ENCODE data around the gene PRKCE.

Gene PRKCE

DNA sequence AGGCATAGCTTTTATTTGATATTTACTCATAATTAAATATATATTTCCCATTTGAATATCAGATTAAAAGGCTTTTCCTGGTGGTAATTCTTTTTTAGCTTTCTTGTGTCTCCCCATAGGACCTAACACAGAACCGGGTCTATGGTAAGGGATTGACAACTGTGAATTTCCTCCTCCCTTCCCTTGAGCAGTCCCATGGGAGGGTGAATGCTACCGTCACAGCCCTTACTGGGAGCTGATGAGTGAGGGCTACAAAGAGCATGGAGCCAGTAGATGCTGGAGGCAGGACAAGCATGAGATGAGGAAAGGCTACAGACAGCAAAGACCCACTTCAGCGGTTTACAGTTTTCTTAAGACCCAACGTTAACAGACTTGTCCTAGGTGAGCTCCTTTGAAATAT, 475.1 kb downstream of the PRKCE start:
- H3K4me3 ChIP-seq (ENCODE audit: low read depth, low read length) = no peak overlapping the region
- TF ChIP-seq, protein P1, sequence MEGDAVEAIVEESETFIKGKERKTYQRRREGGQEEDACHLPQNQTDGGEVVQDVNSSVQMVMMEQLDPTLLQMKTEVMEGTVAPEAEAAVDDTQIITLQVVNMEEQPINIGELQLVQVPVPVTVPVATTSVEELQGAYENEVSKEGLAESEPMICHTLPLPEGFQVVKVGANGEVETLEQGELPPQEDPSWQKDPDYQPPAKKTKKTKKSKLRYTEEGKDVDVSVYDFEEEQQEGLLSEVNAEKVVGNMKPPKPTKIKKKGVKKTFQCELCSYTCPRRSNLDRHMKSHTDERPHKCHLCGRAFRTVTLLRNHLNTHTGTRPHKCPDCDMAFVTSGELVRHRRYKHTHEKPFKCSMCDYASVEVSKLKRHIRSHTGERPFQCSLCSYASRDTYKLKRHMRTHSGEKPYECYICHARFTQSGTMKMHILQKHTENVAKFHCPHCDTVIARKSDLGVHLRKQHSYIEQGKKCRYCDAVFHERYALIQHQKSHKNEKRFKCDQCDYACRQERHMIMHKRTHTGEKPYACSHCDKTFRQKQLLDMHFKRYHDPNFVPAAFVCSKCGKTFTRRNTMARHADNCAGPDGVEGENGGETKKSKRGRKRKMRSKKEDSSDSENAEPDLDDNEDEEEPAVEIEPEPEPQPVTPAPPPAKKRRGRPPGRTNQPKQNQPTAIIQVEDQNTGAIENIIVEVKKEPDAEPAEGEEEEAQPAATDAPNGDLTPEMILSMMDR (IDR thresholded peaks at IDR 0.05; ENCODE audit: low read depth, low read length, missing control alignments) = no peak
- DNase-seq (ENCODE audit: low read depth) = no peak

DNA sequence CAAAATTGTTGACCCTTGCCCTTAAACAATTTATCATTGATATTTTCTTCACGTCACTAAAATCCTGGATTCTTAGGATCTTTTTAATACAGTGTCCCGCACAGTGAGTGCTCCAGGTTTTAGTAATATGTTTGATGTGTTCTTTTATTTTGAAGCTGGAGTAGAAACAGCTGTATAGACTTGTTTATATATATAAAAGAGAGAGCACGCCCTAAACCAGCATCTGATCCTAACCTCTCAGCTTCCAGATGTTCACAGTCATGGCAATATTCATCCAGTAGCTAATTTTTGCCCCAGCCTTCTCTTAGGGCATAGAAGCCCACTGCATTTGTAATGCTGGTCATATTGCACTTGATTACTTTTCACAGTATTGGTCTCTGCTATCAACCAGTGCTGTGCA, 475.7 kb downstream of the PRKCE start:
- TF ChIP-seq, protein P1 (IDR thresholded peaks at IDR 0.05; ENCODE audit: low read depth, low read length, missing control alignments) = no peak
- no peak overlapping the region for H3K4me3 ChIP-seq (ENCODE audit: low read depth, low read length)
- DNase-seq (ENCODE audit: low read depth) = no peak

DNA sequence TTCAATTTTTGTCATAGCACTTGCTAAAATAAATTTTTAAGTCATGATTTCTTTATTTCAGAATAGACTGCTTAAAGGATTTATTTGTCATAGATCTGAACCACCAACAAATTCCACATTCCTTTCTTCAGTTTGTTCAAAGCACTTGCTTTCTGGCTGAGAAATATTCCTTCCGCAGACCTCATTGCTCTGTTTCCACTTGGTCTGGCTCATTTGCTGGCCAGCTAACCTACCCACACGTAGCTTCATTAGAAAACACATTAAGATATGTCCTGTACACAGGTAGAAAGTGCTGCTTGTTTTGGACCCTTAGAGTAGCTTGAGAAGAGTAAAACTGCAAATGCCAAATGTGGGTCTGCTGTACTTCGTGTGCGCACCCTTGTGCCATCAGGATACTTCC, 479.0 kb downstream of the PRKCE start:
- TF ChIP-seq, protein P1 (IDR thresholded peaks at IDR 0.05; ENCODE audit: low read depth, low read length, missing control alignments) = no peak
- no peak for DNase-seq (ENCODE audit: low read depth)
- no peak overlapping the region for H3K4me3 ChIP-seq (ENCODE audit: low read depth, low read length)

DNA sequence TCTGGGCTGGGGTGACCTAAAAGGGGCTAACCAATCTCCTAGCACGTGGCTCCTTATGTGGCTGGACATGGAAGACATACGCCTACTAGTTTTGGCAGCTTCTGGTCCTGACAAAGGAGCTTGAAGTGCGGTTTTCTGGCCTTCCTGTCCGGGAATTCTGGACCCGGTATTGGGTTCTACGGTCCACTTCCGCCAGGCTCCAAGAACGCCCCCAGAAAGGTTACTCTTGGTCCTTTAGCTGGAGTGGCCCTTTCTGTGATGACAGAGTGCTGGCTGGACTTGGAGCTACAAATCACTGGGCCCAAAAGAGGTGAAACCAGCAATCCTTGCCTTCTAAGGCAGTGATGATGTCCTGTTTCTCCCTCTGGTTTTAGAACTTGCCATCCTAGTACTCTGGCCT, 481.5 kb downstream of the PRKCE start:
- TF ChIP-seq, protein P1 (IDR thresholded peaks at IDR 0.05; ENCODE audit: low read depth, low read length, missing control alignments) = no peak

DNA sequence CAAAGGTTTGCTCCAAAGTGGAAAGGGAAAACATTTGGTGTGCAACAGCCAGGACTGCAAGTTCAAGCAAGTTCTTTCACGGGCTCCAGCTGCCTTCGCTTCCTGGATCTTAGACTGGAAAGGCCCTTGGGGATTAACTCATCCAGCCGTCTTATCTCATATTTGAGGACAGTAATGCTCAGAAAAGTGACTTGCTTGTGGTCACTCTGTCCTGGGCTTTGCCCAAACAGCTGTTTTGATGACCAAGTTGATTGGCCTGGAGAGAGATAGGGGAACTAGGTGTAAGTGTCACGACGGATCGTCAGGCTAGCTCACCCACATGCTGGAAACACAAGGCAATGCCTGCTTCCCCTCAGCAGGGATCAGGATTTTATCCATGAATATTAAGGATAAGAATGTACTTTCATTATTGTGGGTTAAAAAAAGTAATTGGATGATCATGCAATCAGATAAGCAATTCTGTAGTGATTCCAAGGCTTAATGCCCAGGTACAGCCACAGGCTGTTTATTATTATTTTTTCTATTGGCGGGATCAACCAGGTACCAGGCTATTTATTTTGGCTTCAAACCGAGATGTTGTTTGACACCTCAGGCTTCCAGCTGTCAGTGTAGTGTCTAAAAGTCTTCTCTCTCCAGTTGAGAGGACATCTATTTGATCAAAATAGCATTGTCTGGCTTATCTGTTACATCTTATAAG, 483.2 kb downstream of the PRKCE start:
- TF ChIP-seq, protein P1 (IDR thresholded peaks at IDR 0.05; ENCODE audit: low read depth, low read length, missing control alignments) = no peak
- H3K4me3 ChIP-seq (ENCODE audit: low read depth, low read length) = no peak overlapping the region
- no peak for DNase-seq (ENCODE audit: low read depth)

More for the DNA sequence above, 481.5 kb downstream of the PRKCE start:
- H3K4me3 ChIP-seq (ENCODE audit: low read depth, low read length) = no peak overlapping the region
- DNase-seq (ENCODE audit: low read depth) = no peak

DNA sequence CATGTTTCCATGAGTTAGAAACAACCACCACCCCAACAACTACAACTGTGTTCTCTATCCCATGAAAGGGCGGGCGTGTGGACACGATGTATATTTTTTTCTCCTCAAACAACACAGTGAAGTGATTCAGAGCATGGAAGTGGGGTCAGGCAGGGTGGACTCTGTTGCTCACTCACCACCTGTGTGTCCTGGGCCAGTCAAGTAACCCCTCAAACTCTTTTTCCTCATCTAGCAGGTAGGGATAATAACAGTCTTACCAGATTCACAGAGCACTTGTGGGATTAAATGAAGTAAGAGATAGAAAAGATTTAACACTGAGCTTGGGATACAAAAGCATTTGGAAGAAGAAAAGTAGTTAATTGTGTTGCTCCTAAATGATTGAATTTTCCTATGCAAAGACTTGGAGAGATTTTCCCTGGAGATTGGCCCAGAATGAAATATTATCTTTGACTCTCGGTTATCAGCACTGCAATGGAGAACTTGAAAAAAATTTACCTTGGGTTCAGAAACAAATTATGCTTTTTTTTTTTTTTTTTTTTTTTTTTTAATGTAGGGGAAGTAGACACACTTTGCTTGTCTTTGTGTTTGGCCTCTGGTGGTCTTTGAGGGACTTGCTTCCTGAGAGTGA, 483.9 kb downstream of the PRKCE start:
- TF ChIP-seq, protein P1 (IDR thresholded peaks at IDR 0.05; ENCODE audit: low read depth, low read length, missing control alignments) = no peak
- no peak overlapping the region for H3K4me3 ChIP-seq (ENCODE audit: low read depth, low read length)
- no peak for DNase-seq (ENCODE audit: low read depth)

DNA sequence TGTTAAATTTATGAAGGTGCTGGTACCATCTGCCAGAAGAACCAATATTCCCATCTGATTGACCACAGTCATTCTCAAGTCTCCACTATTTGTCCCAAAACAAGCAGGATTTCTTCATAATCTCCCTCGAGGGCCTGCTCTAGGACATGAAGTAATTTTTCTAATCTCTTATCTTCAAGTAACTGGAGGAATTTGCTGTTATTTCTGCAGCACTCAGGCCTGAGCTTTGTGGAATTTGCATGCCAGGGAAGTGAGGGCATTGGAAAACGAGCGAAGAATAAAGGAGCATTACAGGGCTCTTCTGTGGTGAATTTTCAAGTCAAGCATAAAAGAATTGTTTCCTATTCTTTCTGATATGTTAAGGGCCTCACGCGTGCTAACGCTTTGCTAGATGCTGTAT, 484.5 kb downstream of the PRKCE start:
- no peak for DNase-seq (ENCODE audit: low read depth)
- TF ChIP-seq, protein P1 (IDR thresholded peaks at IDR 0.05; ENCODE audit: low read depth, low read length, missing control alignments) = no peak
- H3K4me3 ChIP-seq (ENCODE audit: low read depth, low read length) = no peak overlapping the region
